Ectodermal cell (in vitro differentiated cells): ENCODE data around the gene TMEM132A.

Experiments
- H3K27ac ChIP-seq: 2 replicates; pipeline ENCODE4 v1.7.0; 2013; ENCODE audit warnings: mild to moderate bottlenecking, low read depth, low read length; ENCODE audit not compliant: insufficient read depth, poor library complexity, severe bottlenecking
- H3K27me3 ChIP-seq: 2 replicates; pipeline ENCODE4 v1.7.0; 2013; ENCODE audit warnings: mild to moderate bottlenecking, low read length; ENCODE audit not compliant: insufficient read depth, control insufficient read depth, poor library complexity, severe bottlenecking
- H3K36me3 ChIP-seq: one replicate; pipeline ENCODE4 v1.7.0; 2013; ENCODE audit warnings: low read length; ENCODE audit not compliant: control insufficient read depth, insufficient read depth
- H3K4me1 ChIP-seq: one replicate; pipeline ENCODE4 v1.7.0; 2013; ENCODE audit warnings: low read length; ENCODE audit not compliant: control insufficient read depth, insufficient read depth
- H3K4me3 ChIP-seq: 2 replicates; pipeline ENCODE4 v1.7.0; 2013; ENCODE audit warnings: low read depth, low read length, control low read depth; ENCODE audit not compliant: insufficient read depth
- H3K9me3 ChIP-seq: 2 replicates; pipeline ENCODE4 v1.7.0; 2013; ENCODE audit warnings: mild to moderate bottlenecking, low read length, moderate library complexity; ENCODE audit not compliant: control insufficient read depth
- WGBS, 2 experiments: methylation state at CpG; one replicate each; pipeline ENCODE4 v1.1.7; 2013; ENCODE audit warnings: missing lambda C conversion rate in 2 of 2; 5-methylcytosine and 5-hydroxymethylcytosine counted together

The TMEM132A gene

DNA sequence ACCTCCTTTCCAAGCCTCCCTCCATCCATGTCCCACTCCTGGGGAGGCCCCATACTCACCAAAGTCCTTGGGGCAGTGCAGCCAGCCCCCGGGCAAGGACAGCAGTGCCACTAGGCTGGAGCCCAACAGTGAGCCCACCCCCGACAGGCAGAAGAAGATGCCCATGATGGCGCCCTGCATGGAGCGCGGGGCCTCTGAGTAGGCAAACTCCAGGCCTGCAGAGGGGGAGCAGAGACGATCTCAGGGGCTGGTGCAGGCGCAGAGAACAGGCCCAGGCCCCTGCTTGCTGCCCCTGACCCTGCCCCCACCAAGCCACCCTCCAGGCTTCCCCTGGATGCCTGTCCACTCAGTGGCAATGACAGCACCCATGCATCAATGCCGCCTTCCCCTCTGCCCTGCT lies 13.6 kb downstream of the TMEM132A start:
- peaks cover 6% of the 10 kb centered on the region for H3K36me3 ChIP-seq
- H3K27ac ChIP-seq: no peak overlapping the region
- H3K4me3 ChIP-seq: no peak overlapping the region
- no peaks in the 10 kb centered on the region for H3K9me3 ChIP-seq
- 93% methylated on average over 8 of the region's 8 CpGs for WGBS, 2 experiments
- no peaks in the 10 kb centered on the region for H3K27me3 ChIP-seq
- peaks cover 3% of the 10 kb centered on the region for H3K4me1 ChIP-seq

DNA sequence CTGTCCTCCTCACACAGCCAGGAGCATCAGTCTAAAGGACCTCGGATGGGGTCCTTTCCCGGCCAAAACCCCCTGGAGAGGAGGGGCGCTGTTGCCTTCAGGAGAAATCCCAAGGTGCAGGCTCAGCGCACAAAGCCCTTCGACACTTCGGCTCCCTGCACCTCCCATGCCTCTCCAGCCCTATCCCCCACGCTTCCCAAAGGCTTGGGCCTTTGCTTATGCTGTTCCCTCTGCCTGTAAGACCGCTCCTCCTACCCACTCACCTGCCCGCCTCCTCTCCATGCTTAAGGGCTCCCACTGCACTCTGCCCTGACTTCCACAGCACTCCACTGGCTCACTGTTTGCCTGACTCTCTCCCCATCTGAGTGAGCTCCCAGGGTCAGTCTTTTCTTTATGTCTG lies 14.2 kb downstream of the TMEM132A start:
- WGBS, 2 experiments: 80 to 84% methylated on average over 9 of the region's 9 CpGs
- H3K27ac ChIP-seq: no peak overlapping the region
- no peaks in the 10 kb centered on the region for H3K27me3 ChIP-seq
- no peaks in the 10 kb centered on the region for H3K4me1 ChIP-seq
- H3K36me3 ChIP-seq: peaks cover 6% of the 10 kb centered on the region
- no peak overlapping the region for H3K4me3 ChIP-seq
- no peaks in the 10 kb centered on the region for H3K9me3 ChIP-seq

DNA sequence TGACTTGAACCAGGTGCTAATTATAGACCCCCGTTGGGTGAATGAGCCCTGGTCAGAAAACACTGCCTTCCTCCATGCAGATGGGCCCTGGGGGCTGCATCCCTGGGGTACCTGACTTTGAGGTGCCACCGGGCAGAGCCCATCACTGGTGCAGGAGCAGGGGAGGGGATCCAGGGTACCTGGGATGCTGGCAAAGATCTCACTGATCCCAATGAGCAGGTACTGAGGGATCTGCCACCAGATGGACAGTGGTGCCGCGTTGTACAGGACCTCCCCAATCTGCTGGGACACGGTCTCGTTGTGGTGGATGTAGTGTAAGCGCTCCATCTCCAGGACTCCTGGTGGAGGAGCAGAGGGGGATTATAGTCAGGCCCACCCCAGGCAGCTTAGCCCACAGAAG lies 15.0 kb downstream of the TMEM132A start:
- no peaks in the 10 kb centered on the region for H3K4me1 ChIP-seq
- no peak overlapping the region for H3K27ac ChIP-seq
- H3K27me3 ChIP-seq: no peaks in the 10 kb centered on the region
- no peaks in the 10 kb centered on the region for H3K9me3 ChIP-seq
- H3K4me3 ChIP-seq: no peak overlapping the region
- H3K36me3 ChIP-seq: no peaks in the 10 kb centered on the region
- WGBS, 2 experiments: 94% methylated on average over 7 of the region's 7 CpGs

DNA sequence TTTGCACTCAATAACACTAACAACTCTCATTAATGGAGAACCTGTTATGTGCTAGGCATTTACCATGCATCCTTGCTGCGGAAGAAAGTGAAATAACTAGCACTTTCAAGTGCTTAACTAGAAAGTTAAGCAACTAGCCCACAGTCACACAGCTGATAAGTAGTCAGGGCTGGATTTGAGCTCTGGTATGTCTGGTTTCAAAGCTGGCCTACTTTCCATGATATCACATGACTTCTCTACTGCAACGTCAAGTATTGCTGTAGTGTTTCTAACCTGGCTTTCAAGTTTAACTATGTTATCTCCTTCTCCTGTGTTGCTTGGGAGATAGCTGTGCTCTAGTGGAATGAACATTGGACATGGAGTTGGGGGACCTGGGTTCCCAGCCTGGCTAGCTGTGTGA lies 15.6 kb downstream of the TMEM132A start:
- Histone ChIP-seq H3K27ac (no peak overlapping the region), H3K4me1 (no peaks in the 10 kb centered on the region)
- 89 to 97% methylated on average over 2 of the region's 2 CpGs for whole genome bisulfite sequencing, 2 experiments

DNA sequence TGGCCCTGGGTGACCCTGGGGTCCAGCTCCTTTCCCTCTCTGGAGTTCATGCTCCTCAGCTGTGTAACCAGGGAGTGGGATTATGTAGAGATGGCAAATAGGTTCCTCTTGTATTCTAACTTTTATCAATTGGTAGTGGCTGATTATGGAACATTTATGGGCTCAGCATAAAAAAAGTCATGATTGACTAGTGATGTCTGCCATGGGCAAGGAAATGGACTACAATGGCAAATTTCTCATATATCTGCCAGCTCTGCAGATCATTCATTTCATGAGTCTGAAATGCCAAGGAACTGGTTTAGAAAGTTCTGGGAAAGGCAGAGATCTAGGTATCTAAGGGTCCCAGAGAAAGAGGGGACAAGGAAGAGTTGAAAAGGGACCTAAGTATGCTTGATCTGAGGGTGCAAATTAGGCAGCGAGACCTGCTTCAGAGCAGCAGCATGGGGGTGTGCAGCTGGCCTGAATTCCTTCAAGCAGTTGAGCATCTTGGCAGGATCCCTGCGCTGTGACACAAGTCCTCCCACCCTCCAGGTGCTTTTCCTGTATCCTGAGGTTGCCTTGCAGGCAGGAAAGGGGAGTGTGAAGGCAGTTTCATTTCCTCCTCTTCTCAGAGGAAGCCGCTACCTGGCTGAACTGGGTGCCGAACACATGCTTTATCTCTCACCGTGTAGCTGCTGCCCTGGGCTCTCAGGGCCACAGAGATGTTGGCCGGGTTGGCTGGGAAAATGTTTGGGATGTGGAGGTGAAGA lies 17.3 kb downstream of the TMEM132A start:
- no peaks in the 10 kb centered on the region for H3K36me3 ChIP-seq
- no peaks in the 10 kb centered on the region for H3K4me1 ChIP-seq
- no peaks in the 10 kb centered on the region for H3K27me3 ChIP-seq
- H3K4me3 ChIP-seq: no peak overlapping the region
- no peak overlapping the region for H3K27ac ChIP-seq
- H3K9me3 ChIP-seq: no peaks in the 10 kb centered on the region
- WGBS, 2 experiments: 90 to 93% methylated on average over 6 of the region's 6 CpGs

More for the DNA sequence above, 15.6 kb downstream of the TMEM132A start:
- Histone ChIP-seq H3K27me3 (no peaks in the 10 kb centered on the region), H3K9me3 (no peaks in the 10 kb centered on the region), H3K4me3 (no peak overlapping the region), H3K36me3 (no peaks in the 10 kb centered on the region)

DNA sequence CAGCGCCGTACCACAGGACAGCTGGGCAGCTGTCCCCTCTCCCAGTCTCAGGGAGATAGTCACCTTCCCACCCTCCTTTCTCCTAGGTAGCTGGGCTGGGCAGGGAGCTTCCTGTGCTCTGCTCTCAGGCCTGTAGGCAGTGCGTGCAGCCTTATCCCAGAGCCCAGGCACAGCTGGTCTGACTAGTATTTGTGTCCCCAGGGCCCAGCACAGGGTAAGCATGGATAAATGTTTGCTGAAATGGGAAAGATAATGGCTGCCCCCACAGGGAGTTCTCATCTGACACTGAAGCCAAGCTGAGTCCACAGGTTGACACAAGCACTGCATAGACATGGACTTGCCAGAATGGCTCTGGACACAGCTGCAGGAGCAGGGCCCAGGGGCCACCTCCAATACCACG lies 18.0 kb downstream of the TMEM132A start:
- no peaks in the 10 kb centered on the region for H3K9me3 ChIP-seq
- H3K4me3 ChIP-seq: no peak overlapping the region
- WGBS, 2 experiments: 83 to 86% methylated on average over 4 of the region's 4 CpGs
- no peaks in the 10 kb centered on the region for H3K36me3 ChIP-seq
- no peak overlapping the region for H3K27ac ChIP-seq
- peaks cover under 1% of the 10 kb centered on the region for H3K4me1 ChIP-seq
- H3K27me3 ChIP-seq: no peaks in the 10 kb centered on the region

DNA sequence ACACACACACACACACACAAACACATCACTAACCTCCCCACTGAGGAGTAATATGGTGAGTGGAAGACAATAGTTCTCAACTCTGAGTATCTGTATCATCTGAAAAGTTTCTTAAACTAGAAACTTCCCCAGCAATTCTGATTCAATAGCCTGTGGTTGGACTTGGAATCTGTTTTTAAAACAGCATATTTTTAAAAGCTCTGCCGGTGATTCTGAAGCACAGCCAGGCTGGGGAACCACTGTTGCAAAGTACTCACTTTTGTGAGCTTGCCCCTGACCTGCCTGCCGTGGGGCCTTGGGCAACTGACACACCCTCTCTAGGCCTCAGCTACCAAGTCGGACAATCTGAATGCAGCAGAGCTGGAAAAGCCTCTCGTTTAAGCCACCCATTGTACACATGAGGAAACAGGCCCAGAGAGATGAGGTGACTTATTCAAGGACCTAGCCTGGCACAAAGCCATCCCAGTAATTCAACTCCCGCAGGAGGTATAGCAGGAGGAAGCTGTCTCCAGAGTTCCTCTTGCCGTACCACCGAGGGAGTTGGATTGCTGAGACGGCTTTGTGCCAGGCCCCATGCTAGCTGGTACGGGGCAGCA lies 18.8 kb downstream of the TMEM132A start:
- WGBS, 2 experiments: 89 to 93% methylated on average over 9 of the region's 9 CpGs
- no peak overlapping the region for H3K27ac ChIP-seq
- H3K4me3 ChIP-seq: no peak overlapping the region
- H3K9me3 ChIP-seq: no peaks in the 10 kb centered on the region
- no peaks in the 10 kb centered on the region for H3K27me3 ChIP-seq
- H3K4me1 ChIP-seq: peaks cover 7% of the 10 kb centered on the region
- H3K36me3 ChIP-seq: no peaks in the 10 kb centered on the region

DNA sequence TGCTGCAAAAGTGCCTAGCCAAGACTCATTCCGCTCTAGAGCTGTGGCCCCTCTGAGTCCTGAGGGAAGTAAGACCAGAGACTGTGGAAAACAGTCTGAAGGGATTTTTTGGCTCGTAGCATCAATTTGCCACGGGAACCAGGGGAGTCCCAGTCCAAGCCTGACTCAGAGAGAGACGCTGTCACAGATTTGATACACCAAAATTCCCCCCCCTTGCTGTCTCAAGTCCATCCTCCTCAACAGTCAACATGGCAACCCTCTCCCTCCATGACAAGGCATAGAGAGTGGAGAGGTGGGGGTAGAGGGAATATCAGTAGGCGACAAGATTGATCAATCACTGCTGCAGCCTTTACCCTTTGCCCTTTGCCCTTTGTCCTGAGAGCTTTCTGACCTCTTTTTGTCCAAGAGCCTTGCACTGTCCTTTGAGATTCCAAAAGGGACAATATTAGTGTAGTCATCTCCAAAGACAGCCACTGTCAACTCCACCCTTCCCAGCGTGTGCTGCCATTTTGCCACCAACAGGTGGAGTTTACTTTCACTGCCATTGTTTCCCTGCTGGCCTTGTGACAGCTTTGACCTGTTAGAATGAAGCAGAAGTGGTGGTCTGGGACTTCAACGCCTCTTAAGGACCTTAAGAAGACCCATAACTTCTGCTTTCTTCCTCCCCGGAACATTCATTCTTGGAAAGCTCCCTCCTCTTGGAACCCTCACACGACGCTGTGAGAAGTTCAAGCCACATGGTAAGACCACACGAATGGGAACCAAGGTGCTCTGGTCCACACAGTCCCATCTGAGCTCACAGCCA lies 20.4 kb downstream of the TMEM132A start:
- no peaks in the 10 kb centered on the region for H3K27me3 ChIP-seq
- H3K27ac ChIP-seq: no peak overlapping the region
- WGBS, 2 experiments: 88 to 91% methylated on average over 11 of the region's 11 CpGs
- no peaks in the 10 kb centered on the region for H3K36me3 ChIP-seq
- H3K9me3 ChIP-seq: no peaks in the 10 kb centered on the region
- H3K4me3 ChIP-seq: no peak overlapping the region
- H3K4me1 ChIP-seq: peaks cover 7% of the 10 kb centered on the region

DNA sequence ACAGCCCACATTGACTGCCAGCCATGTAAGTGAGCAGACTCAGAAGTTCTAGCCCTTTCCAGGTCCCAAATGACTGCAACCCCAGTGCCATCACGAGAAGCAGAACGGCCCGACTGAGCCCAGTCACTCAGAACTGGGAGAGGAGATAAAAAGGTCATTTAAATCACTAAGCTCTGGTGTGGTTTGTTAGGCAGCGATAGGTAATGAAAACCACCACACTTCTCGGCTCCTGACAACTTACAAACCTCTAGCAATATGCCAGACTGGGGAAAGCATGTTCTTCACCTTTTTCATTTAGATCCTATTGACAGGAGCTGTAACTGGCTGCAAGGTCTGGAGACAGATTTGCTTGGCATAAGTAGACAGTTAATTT lies 21.0 kb downstream of the TMEM132A start:
- Histone ChIP-seq H3K27ac (no peak overlapping the region), H3K36me3 (no peaks in the 10 kb centered on the region), H3K27me3 (peaks cover 5% of the 10 kb centered on the region), H3K9me3 (no peaks in the 10 kb centered on the region), H3K4me3 (no peak overlapping the region), H3K4me1 (peaks cover 7% of the 10 kb centered on the region)
- 95 to 99% methylated on average over 5 of the region's 5 CpGs for WGBS, 2 experiments

DNA sequence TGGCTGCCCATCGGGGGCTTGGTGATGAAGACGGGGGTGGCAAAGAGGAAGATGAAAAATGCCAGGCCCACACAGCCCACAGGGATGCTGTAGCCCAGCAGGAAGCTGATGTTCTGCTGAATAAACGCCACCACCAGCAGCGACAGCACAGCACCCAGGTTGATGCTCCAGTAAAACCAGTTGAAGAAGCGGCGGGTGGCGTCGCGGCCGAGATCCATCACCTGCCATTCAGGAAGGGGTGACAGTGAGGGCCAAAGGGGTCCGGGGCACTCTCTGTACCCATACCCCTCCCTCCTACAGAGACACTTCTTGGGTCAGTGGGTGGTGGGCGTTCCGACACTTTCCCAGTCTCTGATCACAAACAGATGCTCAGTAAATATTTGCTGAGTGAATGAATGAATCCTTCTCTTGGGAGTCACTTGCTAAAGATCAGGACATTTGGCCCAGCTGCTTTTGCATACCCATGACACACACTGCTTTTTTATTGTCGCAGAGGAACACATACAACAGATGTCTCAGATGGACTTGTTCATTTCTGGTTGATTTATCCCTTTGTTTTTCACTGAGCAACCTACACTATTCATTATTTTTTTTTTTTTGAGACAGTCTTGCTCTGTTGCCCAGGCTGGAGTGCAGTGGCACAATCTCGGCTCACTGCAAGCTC lies 22.5 kb downstream of the TMEM132A start:
- Histone ChIP-seq H3K9me3 (no peaks in the 10 kb centered on the region), H3K27ac (no peak overlapping the region), H3K27me3 (peaks cover 20% of the 10 kb centered on the region), H3K4me3 (no peak overlapping the region), H3K4me1 (peaks cover 10% of the 10 kb centered on the region), H3K36me3 (no peaks in the 10 kb centered on the region)
- 87 to 88% methylated on average over 15 of the region's 15 CpGs for WGBS, 2 experiments
